OCI-LY1 (cell line): ENCODE data around the gene AXDND1.

Source experiments
- H2AFZ ChIP-seq: fragments of 200-600 bp; sonication (generic), shearing (Covaris generic); 2 replicates; pipeline ENCODE4 v1.6.0; 2014; ENCODE audit warnings: antibody characterized with exemption, mild to moderate bottlenecking, low read length
- H3F3A ChIP-seq: fragments of 200-600 bp; sonication (generic), shearing (Covaris generic); 2 replicates; pipeline ENCODE4 v1.6.0; 2014; ENCODE audit warnings: mild to moderate bottlenecking, antibody characterized with exemption, low read length, moderate library complexity; ENCODE audit not compliant: insufficient read depth
- H3K27ac ChIP-seq: fragments of 200-600 bp; sonication (generic); 2 replicates; pipeline ENCODE4 v1.5.1; 2014; ENCODE audit warnings: low read length, mixed run types, mild to moderate bottlenecking, low read depth; ENCODE audit not compliant: poor library complexity, severe bottlenecking
- H3K27me3 ChIP-seq: fragments of 200-600 bp; sonication (generic); 2 replicates; pipeline ENCODE4 v1.6.0; 2014; ENCODE audit warnings: antibody characterized with exemption, mild to moderate bottlenecking, low read length, moderate library complexity; ENCODE audit not compliant: insufficient read depth
- H3K36me3 ChIP-seq: fragments of 200-600 bp; sonication (generic); 2 replicates; pipeline ENCODE4 v1.6.1; 2014; ENCODE audit warnings: mild to moderate bottlenecking, antibody characterized with exemption, low read length, moderate library complexity, mixed read lengths; ENCODE audit not compliant: insufficient read depth
- H3K4me1 ChIP-seq: fragments of 200-600 bp; sonication (generic); 2 replicates; pipeline ENCODE4 v1.5.1; 2014; ENCODE audit warnings: mild to moderate bottlenecking, low read length, moderate library complexity; ENCODE audit not compliant: insufficient read depth, severe bottlenecking
- H3K4me2 ChIP-seq: fragments of 200-600 bp; sonication (generic), shearing (Covaris generic); 2 replicates; pipeline ENCODE4 v1.6.1; 2014; ENCODE audit warnings: low read length
- H3K4me3 ChIP-seq: fragments of 200-600 bp; sonication (generic); 2 replicates; pipeline ENCODE4 v1.5.1; 2014; ENCODE audit warnings: low read length, low read depth, mild to moderate bottlenecking, mixed read lengths; ENCODE audit not compliant: poor library complexity, severe bottlenecking
- H3K79me2 ChIP-seq: fragments of 200-600 bp; shearing (Covaris generic); 2 replicates; pipeline ENCODE4 v1.6.1; 2016; ENCODE audit warnings: mixed run types, low read length, mixed read lengths; ENCODE audit not compliant: insufficient read depth
- H3K9ac ChIP-seq: fragments of 200-600 bp; sonication (generic), shearing (Covaris generic); 2 replicates; pipeline ENCODE4 v1.6.1; 2014; ENCODE audit warnings: mild to moderate bottlenecking, low read length, mixed read lengths
- H3K9me2 ChIP-seq: fragments of 200-600 bp; sonication (generic), shearing (Covaris generic); 2 replicates; pipeline ENCODE4 v1.6.1; 2014; ENCODE audit warnings: low read depth, mild to moderate bottlenecking, low read length, mixed read lengths
- H3K9me3 ChIP-seq: fragments of 200-600 bp; shearing (Covaris generic); 2 replicates; pipeline ENCODE4 v1.6.1; 2014; ENCODE audit warnings: low read length, mixed read lengths
- H4K20me1 ChIP-seq: fragments of 200-600 bp; sonication (generic), shearing (Covaris generic); 2 replicates; pipeline ENCODE4 v1.6.0; 2016; ENCODE audit warnings: mild to moderate bottlenecking, low read length; ENCODE audit not compliant: insufficient read depth
- EZH2 ChIP-seq: fragments of 200-600 bp; sonication (generic), shearing (Covaris generic); IDR thresholded peaks from 2 replicates; pipeline ENCODE4 v1.8.0; 2017; ENCODE audit warnings: borderline replicate concordance, mixed run types, mild to moderate bottlenecking, antibody characterized with exemption, low read length, moderate library complexity, mixed read lengths
- TF ChIP-seq, protein P1 (sequence below): fragments of 200-600 bp; sonication (generic), shearing (Covaris generic); IDR thresholded peaks from 2 replicates; pipeline ENCODE4 v1.5.1; 2017; ENCODE audit warnings: mild to moderate bottlenecking, antibody characterized with exemption, low read length, moderate library complexity, mixed read lengths

The AXDND1 gene

DNA sequence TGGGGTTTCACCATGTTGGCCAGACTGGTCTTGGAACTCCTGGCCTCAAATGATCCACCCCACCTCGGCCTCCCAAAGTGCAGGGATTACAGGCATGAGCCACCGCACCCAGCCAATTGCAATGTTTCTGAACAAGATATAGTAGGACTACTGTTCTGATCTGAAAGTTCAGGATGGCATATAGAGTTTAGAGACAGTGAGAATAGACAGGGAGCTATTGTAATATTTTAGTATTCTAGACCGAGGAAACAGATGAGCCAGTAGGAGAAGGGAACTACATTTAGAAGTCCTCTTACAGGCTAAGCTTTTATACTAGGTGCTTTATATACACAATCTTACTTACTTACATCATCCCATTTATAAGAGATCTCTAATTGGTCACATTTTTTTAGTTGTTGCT is 39.0 kb upstream of the AXDND1 start:
- H3K27ac ChIP-seq: no peak overlapping the region
- H4K20me1 ChIP-seq: no peaks in the 10 kb centered on the region
- no peaks in the 10 kb centered on the region for H3K79me2 ChIP-seq
- H3K4me3 ChIP-seq: no peak overlapping the region
- H3K9me3 ChIP-seq: no peaks in the 10 kb centered on the region
- H3F3A ChIP-seq: no peaks in the 10 kb centered on the region
- H3K27me3 ChIP-seq: no peaks in the 10 kb centered on the region
- H3K9me2 ChIP-seq: no peaks in the 10 kb centered on the region
- no peak overlapping the region for H3K9ac ChIP-seq
- H2AFZ ChIP-seq: no peak overlapping the region
- H3K4me2 ChIP-seq: no peak overlapping the region
- H3K36me3 ChIP-seq: peaks cover 43% of the 10 kb centered on the region
- TF ChIP-seq EZH2: no peak
- TF ChIP-seq, protein P1, sequence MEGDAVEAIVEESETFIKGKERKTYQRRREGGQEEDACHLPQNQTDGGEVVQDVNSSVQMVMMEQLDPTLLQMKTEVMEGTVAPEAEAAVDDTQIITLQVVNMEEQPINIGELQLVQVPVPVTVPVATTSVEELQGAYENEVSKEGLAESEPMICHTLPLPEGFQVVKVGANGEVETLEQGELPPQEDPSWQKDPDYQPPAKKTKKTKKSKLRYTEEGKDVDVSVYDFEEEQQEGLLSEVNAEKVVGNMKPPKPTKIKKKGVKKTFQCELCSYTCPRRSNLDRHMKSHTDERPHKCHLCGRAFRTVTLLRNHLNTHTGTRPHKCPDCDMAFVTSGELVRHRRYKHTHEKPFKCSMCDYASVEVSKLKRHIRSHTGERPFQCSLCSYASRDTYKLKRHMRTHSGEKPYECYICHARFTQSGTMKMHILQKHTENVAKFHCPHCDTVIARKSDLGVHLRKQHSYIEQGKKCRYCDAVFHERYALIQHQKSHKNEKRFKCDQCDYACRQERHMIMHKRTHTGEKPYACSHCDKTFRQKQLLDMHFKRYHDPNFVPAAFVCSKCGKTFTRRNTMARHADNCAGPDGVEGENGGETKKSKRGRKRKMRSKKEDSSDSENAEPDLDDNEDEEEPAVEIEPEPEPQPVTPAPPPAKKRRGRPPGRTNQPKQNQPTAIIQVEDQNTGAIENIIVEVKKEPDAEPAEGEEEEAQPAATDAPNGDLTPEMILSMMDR: no peak
- no peaks in the 10 kb centered on the region for H3K4me1 ChIP-seq

DNA sequence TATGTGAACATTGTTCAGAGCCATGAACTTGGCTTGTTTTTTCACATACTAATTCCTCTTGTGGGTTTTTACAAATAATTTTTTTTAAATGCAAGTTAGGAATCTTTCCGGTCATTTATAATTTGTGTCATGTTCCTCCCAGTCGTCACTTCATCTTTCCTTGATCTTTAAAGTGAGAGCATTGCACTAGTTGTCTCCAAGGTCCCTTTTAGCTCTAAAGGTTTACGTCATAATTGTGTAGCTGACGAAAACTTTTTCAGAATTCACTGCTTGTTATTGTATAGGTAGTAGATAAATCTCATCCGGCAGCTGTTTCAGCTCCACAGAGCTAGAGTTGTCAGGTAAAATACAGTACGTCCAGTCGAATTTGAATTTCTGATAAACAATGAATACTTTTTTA is 38.6 kb upstream of the AXDND1 start:
- no peaks in the 10 kb centered on the region for H3K79me2 ChIP-seq
- no peaks in the 10 kb centered on the region for H3F3A ChIP-seq
- no peak overlapping the region for H3K27ac ChIP-seq
- no peaks in the 10 kb centered on the region for H4K20me1 ChIP-seq
- no peak overlapping the region for H3K9ac ChIP-seq
- no peaks in the 10 kb centered on the region for H3K4me1 ChIP-seq
- H3K9me2 ChIP-seq: no peaks in the 10 kb centered on the region
- H3K4me3 ChIP-seq: no peak overlapping the region
- H3K4me2 ChIP-seq: no peak overlapping the region
- no peaks in the 10 kb centered on the region for H3K9me3 ChIP-seq
- TF ChIP-seq, protein P1: no peak
- no peak for TF ChIP-seq EZH2
- no peak overlapping the region for H2AFZ ChIP-seq
- peaks cover 40% of the 10 kb centered on the region for H3K36me3 ChIP-seq
- no peaks in the 10 kb centered on the region for H3K27me3 ChIP-seq

DNA sequence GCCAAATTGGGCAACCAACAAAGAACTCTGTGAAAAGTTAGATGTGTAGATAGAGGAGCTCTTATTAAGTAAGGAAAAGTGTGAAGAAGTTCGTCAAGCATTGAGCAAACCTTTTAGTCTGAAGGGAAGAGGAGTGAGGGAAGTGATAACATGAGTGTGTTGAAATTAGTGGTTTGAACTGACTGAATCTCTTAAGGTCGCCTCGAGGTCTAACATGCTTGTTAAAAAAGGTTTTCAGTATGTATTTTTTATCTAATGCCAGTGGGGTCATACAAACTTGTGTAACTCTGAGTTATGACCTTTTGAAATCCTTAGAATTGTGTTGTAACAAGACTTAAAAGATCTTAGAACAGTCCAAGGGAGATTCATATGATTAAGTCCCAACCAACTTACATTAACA is 38.1 kb upstream of the AXDND1 start:
- Histone ChIP-seq H3F3A (no peaks in the 10 kb centered on the region), H3K4me2 (no peak overlapping the region), H3K79me2 (no peaks in the 10 kb centered on the region), H3K36me3 (peaks cover 40% of the 10 kb centered on the region), H2AFZ (no peak overlapping the region), H3K4me1 (no peaks in the 10 kb centered on the region), H3K27ac (no peak overlapping the region), H3K9me3 (no peaks in the 10 kb centered on the region), H4K20me1 (no peaks in the 10 kb centered on the region), H3K9me2 (no peaks in the 10 kb centered on the region), H3K4me3 (no peak overlapping the region), H3K27me3 (no peaks in the 10 kb centered on the region), H3K9ac (no peak overlapping the region)
- no peak for TF ChIP-seq EZH2
- TF ChIP-seq, protein P1: no peak
